ENCODE results near the gene CACHD1.

Gene CACHD1

DNA sequence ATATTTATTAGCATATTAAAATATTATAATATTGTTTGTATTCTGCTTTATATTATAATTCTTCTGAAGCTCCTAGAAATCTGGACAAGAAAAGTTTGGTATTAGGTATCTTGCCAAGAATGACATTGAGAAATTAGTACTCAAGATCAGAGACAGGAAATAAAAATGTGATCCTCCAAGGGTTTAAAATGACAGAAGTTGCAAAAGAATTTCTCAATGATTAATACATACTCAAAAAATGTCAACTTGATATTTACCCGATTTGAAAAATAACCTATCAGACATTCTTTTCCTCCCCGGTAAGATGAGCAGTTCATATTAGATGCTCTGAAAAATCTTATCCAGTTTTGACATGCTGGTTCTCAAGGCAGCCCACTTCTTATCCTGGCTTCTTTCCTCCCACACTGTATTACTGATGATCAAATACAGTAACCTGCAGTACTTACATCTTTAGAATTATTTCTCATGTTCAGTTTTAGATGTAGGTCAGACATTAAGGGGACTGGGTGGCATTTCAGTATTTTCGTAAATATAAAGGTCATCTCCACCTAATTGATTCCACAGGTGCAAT, 55.3 kb downstream of the CACHD1 start:
- DNase-seq, result no peak

DNA sequence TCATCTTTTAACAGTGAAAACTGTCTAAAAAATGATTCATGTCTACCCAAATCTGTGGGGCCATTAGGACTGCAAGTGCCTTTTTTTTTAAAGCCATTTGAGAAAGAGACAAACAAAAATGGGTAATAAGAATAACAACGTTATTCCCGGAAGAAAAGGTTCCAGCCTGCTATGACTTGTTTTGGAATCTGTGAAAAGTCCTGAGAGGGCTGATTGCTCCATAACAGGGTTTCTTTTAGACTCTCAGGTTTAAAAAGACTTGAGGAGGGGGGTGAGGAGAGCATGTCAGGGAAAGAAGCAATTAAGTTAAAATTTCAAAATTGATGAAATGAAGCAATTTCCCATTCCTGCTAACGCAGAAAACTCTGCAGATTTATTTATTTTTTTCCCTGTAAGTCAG, 56.4 kb downstream of the CACHD1 start:
- no peak for DNase-seq

DNA sequence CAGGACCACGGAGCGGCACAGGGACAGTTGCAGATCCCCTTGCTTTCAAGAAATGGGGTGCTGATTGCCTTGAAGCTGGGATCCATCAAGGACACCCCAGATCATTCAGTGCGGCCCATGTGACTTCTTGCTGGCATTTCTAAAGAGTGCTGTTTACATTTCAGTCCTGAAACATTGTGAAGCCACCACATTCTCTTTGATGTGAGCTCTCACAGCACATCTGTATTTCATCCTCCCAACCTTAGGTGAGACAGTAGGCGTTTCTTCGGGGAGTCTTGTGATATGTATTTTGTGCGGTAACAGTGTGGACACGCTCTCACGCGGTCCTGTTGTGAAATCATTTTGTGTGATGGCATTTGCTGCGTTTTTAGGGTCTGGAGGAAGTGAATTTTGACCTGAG, 57.2 kb downstream of the CACHD1 start:
- DNase-seq, result no peak

DNA sequence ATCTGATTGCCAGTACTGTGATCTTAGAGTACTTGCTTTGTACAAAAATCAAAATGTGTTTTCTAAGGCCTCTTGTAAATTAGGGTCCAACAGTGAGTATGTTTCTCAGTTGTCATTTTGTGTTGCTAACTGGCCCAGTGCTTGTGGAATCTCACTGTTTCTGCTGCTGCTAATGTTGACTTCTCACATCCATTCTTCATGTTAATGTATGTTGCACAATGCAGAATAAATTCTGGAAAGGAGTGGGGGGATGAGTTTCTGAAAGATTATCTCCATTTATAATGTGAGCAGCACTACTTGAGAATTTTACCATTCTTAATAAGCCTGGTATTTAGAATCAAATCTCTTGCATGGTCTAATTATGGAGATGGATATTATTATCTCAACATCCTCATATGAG, 57.9 kb downstream of the CACHD1 start:
- DNase-seq, result no peak

DNA sequence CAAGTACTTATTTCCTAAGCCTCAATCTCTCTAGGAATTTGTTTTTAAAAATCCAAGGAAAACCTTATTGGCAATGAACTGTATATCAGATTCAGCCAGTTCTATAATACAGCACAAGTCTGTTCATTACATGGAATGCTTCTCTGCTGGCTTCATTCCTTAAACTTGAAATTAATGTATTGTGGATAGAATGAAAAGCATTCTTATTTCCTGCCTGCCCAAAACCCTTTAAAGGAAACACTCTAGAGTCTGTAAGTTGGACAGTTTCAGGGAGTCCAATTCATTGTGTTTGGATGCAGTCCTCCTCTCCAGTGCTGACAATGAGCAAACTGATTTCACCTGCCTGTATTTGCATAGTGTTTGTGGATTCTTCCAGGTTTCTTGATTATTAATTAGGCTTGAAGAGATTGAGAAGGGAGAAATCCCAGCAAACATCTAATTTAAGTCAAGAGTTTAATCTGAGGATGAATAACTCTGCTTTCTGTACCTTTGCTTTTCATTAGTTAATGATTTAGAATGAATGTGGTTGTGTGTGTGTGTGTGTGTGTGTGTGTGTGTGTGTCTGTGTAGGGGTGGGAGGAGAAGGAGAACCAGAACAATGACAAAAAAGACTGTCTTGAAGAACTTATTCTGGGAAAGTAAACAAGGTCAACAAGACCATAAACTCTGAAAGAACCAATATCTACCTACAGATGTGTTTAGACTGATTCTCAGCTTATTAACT, 61.2 kb downstream of the CACHD1 start:
- DNase-seq, result no peak

DNA sequence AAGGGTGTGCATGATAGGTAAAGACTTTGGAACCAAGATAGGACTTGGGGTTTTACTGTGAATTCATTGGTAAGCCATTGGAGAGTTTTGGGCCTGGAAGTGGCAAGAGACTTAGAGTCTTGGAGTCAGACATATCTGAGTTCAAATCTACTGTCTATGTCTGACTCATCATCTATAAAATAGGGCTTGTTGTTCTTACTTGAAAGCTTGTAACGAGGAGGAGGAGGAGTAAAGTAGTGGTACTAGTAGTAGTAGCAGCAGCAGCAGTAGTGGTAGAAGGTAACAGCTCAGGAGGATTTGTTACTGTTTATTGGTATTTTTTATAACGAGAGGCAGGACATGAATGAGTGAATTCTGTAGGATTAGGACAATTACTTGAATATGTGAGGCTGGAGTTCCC, 62.7 kb downstream of the CACHD1 start:
- DNase-seq, result no peak

DNA sequence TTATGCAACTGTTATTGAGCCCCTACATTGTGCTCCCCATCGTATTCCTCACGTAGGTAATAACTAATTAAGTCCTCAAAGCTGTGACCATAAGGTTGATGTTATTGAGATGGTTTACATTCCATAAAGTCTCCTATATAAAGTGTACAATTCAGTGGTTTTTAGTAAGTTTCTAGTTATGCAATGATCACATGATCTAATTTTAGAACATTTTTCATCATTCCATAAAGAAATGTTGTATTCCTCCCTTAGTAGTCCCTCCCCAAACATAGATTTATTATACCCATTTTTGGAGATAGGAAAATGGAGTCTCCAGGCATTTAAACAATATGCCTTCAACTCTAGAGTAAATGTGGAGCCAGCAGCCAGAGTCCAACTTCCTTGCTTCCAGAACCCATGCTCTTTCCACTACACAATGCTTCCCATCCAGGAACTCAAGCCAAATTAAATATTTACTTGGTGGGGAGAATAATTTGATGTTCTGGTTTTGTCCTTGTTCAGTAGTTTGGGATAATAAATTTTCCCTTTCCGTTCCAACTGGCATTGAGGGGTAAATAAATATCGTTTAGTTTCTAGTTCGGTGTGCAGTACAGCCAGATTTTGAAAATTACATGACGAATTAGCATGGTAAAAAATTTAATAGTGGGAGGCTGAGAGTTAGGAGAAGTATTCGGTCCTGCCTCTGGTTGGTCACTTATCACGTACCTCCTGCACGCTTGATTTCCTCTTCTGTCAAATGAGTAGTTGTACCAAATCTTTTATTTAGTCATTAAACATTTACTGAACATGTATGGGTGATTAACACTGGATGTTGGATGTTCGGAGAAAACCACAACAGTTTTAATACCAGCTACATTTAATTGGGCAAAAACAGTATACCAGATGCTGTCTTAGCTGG, 66.3 kb downstream of the CACHD1 start:
- no peak for DNase-seq

DNA sequence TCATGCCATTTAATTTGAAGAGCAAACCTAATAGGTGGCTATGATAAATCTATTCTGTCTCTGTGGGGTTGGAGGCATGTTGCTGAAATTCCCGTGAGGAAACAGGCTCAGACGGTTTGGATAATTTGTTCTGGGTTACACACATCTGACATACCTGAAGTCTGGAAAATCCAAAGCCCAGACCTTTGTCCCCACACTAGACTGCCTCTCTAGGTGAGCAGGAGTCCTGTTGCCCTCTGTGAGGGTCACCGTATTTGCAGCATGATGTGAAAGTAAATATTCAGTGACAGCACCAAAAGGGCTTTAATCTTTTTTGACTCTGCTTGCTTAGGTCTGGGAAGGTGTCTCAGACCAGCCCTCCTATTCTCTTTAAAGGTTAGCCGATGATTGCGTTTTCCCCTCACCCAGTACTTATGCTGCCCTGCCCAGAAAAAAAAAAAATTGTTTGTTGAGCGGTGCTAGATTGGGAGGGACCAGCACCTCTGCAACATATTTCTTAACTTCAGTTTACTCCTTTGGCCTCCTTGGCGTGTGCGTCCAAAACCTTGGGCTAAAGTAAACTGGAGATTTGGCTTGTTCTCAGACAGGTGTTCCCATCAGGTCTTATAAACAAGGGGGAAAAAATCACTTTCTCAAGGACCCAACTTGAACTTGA, 67.0 kb downstream of the CACHD1 start:
- DNase-seq, result no peak

DNA sequence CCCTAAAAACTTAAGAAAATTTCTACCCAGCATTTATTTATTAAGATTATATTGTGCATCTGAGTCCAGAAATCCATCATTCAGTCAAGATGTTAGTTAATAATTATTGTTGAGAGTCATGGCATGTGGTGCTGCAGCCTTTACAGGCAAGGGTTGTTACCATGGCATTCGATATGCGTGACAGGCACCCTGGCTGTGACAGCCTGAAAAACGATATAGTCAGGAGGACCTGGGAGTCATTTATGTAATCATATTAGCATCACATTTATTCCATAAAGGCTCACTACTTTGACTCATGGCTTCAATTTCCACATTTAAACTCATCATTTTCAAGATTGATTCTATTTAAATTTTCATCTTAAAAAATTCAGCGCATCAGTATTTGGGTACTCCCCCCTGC, 68.0 kb downstream of the CACHD1 start:
- no peak for DNase-seq

DNA sequence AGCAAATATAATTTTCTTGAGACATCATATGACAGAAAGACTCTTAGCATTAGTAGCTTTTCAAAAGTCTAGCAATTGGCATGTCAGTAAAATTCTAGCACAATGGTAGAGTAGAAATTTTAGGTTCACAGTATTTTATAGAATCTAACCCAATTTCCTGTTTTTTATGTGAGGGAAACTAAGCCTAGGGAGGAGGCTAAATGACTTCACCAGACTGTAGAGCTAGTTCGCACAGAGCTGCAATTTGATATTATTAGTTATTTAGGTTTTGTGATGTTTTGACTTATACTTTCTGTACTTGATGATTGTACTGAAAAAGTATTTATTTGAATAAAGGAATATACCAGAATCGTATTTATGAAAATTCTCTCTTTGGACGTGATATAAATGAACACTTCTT, 68.5 kb downstream of the CACHD1 start:
- no peak for DNase-seq

DNA sequence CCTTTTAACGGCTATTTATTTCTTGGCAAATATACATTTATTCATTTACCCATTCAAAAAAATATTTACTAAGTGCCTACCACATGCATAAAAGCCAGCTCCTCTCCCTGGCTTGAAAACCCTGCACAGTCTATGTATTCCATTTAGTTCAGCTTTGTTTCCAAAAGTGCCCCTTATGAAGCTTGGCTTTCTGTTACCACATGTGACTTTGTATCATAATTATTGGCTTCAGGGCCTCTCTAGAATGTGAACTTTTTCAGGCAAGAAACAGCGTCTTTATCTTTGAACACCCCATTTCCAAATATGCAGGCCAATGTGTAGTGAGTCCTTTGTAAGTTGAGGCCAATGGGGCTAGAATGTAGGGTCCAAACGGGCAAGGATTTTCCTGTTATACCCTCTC, 69.4 kb downstream of the CACHD1 start:
- DNase-seq, result no peak

DNA sequence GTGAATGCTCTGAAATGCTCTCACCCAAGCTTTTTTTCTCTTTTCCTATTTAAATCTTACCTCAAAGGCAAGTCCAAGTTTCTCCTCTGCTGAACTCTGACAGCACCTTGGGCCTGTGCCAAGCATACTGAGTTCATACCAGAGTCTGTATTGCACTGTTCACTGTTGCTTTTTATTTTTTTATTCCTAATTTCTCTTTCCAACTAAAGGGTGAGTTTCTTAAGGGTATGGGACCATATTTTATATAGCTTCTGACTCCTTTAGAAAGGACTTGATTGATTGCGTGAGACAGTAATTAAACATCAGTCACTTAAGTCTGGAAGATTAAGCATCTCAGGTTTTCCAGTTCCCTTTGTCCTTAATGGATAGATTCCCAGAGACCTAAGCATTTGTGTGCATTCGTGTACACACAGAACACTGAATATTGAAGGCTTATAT, 69.9 kb downstream of the CACHD1 start:
- DNase-seq, result no peak

DNA sequence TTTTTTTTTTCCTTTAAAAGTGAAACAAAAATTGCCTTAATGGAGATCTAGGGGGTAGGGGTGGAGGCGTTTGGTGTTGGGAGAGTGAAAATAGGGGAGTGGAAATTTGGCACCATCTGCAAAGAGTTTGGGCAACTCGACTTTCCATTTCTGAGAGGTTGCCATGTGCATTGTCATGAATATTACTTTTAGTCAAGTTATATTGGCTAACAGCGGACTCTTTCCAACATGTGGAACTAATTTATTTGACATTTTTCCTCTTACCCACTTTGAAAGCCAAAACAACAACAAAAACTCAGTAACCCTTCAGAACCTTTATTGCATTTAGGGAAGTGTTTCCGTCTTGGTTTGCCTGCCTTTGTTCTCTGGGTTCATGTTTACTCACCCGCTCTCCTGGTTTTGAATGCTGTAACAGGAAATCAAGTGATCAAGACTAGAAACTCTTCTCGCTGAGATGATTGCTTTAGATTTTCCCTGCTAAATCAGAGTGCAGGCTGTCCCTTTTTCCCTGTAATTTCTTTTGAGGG, 70.4 kb downstream of the CACHD1 start:
- no peak for DNase-seq

DNA sequence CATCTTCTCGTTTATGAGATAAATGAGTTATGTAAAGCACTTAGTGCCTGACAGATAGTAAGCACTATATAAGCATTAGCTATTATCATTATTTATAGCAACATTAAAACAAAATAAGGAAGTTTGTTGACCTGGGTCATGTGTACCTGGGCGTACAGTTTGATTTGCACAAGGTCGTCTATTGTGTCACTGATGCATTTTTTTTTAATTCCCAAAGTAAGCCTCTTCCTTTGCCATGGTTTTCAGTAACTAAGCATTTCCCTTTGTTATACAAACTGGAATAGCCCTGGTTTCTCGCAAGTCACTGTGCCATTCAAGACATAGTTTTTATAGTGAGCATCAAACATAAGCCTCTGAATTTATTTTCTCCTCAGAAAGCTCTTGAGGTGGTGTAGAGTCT, 72.2 kb downstream of the CACHD1 start:
- DNase-seq, result no peak

DNA sequence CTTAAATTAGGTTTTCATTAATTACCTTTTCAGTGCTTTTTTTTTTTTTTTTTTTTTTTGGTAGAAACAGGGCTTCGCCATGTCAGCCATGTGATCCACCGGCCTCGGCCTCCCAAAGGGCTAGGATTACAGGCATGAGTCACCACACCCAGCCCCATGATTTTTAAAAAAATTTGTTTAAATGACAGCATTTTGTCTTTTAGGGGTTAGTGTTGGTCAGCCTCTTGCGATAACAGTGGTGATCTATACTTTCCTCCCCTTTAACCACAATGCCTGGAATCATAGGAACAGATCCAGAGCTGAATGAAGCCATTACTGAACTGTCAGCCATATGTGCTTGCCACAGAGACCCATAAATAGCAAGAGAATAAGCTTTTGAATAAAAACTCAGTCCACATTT, 73.9 kb downstream of the CACHD1 start:
- DNase-seq, result no peak

DNA sequence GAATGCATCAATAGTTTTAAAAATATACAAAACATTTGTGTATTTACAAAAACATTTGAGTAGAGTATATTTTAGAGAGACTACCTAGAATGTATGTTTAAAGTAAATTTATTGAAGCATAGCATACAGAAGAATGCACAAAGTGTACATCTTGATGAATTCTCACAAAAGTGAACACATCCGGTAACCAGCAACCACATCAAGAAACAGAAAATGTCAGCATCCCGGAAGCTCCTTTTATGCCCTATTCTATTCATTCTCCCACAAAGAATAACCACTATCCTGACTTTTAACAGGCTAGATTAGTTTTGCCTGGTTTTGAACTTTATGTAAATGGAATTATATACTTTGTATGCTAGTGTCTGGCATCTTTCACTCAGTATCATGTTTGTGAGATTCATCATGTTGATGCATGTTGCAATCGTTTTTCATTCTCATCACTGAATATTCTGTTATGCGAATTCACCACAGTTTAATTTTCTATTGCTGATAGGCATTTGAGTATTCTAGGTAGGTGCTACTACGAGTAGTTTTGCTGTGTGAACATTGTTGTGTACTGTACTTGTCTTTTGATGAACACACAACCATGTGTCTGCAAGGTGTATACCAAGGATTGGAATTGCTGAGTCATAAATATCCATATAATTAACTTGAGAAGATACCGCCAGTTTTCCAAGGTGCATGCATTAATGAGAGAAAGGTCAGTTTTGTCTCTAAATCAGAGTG, 75.4 kb downstream of the CACHD1 start:
- no peak for DNase-seq

DNA sequence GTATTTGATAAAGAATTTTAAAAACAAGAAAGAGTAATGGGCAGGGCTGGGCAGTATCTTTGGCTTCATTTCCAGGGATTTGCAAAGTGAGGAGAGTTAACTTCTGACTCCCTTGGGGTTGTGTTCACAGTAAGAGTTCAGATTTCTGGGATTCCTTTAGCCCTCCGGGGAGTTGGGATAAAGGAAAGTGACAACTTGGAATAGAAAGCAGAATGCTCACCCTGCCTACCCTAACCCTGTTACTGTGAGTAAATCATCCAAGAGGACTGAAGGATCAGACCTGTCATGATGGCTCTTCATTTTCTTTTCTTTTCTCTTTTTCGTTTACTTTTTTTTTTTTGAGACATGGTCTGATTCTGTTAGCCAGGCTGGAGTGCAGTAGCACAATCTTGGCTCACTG, 76.1 kb downstream of the CACHD1 start:
- DNase-seq, result no peak

DNA sequence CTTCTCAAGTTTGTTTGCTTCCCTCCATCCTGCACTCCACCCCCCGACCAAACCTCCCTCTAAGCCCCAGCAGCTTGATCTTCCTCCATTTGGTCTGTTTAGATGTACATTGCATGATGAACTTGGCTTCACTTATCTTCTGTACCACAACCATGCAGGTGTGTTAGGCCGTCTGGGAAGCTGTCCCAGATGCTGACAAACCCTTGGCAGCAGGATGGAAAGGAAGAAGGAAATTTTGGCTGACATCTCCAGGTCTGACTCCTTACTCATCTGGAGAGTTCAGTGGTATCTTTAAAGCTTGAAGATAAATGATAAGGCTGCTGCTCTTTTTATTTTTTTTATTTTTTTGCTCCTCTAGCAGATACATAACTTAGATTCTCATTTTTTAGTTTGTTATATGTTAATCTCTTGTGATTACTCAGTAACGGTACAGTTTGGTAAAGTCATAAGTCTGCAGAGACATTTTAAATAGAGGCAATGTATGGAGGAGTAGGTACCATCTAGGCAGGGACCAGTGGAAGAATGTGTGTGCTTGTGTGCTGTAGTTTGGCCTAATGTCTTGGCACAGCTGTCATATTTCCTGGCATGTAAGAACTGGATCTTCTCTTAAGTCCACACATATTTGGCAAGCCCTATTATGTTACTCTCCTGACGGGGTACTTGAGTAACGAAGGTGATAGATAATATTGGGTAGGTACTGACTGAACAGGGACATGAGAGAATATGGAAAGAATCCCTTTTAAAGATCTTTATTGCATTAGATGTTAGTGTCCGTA, 79.7 kb downstream of the CACHD1 start:
- DNase-seq, result no peak

DNA sequence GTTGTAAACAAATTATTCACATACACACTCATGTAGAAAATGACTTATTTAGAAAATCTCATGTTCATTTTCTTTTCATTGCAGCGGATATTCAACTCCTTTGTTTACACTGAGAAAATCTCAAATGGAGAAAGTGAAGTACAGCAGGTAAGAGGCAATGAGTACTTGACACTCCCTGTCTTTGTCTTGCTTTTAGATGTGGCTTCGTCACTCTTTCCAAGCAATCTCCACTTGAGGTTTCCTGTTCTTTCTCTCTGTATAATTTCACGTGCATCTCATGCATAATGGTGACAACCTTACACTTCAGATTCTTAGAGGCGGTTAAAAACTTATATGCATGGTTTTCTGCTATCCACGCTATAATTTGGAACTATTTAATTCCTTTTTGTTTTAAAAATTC, 80.6 kb downstream of the CACHD1 start:
- DNase-seq, result no peak

DNA sequence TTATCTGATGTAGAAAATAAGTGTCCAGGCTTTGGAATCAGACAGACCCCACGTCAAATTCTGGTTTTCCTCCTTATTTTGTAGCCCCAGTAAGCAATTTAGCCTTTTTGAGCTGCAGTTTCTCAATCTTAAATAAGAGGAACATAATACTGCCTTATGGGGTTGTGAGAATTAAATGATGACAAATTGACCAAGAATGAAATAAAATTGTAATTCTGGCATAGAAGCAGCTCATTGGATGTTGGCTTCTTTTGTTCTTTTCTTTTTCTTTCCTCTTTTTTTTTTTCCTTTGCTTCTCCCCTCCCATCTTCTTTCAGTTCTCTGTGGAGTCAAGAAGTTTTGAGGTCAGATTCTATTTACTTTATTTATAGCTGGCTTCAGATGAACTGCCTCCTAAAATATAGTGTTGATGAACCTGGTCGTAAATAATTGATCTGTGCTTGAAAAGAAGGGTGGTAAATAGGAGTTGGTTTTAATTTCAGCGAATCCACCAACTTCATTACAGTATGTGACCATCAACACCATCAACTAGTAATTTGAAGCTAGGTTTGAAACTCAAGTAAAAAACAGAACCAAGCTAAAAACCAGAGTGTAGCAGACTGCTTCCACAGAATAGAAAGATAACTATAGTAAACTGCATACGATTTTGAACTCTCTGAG, 81.1 kb downstream of the CACHD1 start:
- DNase-seq, result no peak

DNA sequence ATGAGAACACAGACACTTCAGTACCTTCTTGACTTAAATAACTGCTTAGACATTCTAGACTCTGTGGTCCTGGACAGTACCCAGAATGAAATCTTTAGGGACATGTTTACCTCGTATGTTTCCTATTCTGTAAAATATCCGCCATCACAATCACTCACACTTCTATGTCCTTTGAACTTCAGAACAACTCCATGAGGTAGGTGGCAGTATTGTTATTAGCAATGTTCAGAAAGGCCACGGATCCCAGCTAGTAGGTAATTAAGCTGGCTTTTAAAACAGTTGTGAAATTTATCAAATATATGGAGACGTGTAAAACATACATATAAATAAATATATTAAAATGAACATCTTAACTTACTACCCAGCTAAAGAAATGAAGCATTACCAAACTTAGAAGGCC, 83.4 kb downstream of the CACHD1 start:
- no peak for DNase-seq
